Gastroesophageal sphincter (tissue), 4 donors: Measurements from ENCODE around the gene ACSS1. TPM values are rescaled to one million over a fixed set of nuclear protein-coding genes. Genes with fewer than 3 reads are reported as not detected.

Source experiments
- ATAC-seq: fragments of 150-250 bp; one replicate; pipeline ENCODE4 v1.9.1; 2016; ENCODE audit warnings: mild to moderate bottlenecking, moderate library complexity
- H3K27ac ChIP-seq, 4 donors: fragments of 200-600 bp; sonication (generic) in 3 of 4; 1 replicate in 3 of 4; 2 replicates in 1 of 4; pipeline ENCODE4 v1.5.1; 2016 to 2019
- H3K27me3 ChIP-seq: fragments of 200-600 bp; sonication (generic); one replicate; pipeline ENCODE4 v1.5.1; 2019
- H3K36me3 ChIP-seq, 2 donors: fragments of 200-600 bp; sonication (generic); one replicate each; pipeline ENCODE4 v1.5.1; 2019; ENCODE audit warnings: control low read depth in 1 of 2
- H3K4me1 ChIP-seq, 3 donors: fragments of 200-600 bp; sonication (generic); 1 replicate in 2 of 3; 2 replicates in 1 of 3; pipeline ENCODE4 v1.5.1; 2016 to 2019; ENCODE audit warnings: control low read depth in 2 of 3
- H3K4me3 ChIP-seq, 2 donors: fragments of 200-600 bp; sonication (generic); one replicate each; pipeline ENCODE4 v1.5.1; 2019; ENCODE audit warnings: mild to moderate bottlenecking in 1 of 2, moderate library complexity in 1 of 2
- H3K9me3 ChIP-seq, 3 donors: fragments of 200-600 bp; sonication (generic); one replicate each; pipeline ENCODE4 v1.5.1; 2017 to 2019; ENCODE audit warnings: control low read depth in 2 of 3
- EP300 ChIP-seq: sonication (generic); formaldehyde crosslinking; IDR thresholded peaks from one replicate; pipeline ENCODE4 v1.6.1; 2017; ENCODE audit warnings: antibody characterized with exemption, mild to moderate bottlenecking
- POLR2A ChIP-seq, 2 donors: fragments of 450-650 bp; IDR thresholded peaks; one replicate each; pipeline ENCODE4 v1.6.1; 2017; ENCODE audit warnings: antibody characterized with exemption in 2 of 2, mild to moderate bottlenecking in 2 of 2, moderate library complexity in 1 of 2
- POLR2AphosphoS5 ChIP-seq: sonication (generic); formaldehyde crosslinking; IDR thresholded peaks from one replicate; pipeline ENCODE4 v1.6.1; 2017; ENCODE audit warnings: antibody characterized with exemption
- WGBS, 2 donors: methylation state at CpG; one replicate each; pipeline ENCODE4 v1.1.5; 2018; ENCODE audit warnings: low coverage in 1 of 2; 5-methylcytosine and 5-hydroxymethylcytosine counted together
- total RNA-seq, 4 donors: library from RNA; depleted of rRNA; stranded (reverse); fragments of >200 nt; gene quantifications; one replicate each; pipeline ENCODE4 v1.1.0, GENCODE V29; 2016
- TF ChIP-seq, protein P1 (sequence below), 4 experiments: fragments of 200-600 bp in 2 of 4; fragments of 450-650 bp in 2 of 4; sonication (generic) in 1 of 4; IDR thresholded peaks; one replicate each; pipeline ENCODE4 v1.5.1; 2017 to 2019; ENCODE audit warnings: antibody characterized with exemption in 4 of 4, mild to moderate bottlenecking in 2 of 4, moderate library complexity in 2 of 4

ACSS1 gene
- 100 to 1,000 TPM in 1 of 4 donors, 10 to 100 TPM in 3; 44.7 to 105 (median 61.6) TPM for total RNA-seq

DNA sequence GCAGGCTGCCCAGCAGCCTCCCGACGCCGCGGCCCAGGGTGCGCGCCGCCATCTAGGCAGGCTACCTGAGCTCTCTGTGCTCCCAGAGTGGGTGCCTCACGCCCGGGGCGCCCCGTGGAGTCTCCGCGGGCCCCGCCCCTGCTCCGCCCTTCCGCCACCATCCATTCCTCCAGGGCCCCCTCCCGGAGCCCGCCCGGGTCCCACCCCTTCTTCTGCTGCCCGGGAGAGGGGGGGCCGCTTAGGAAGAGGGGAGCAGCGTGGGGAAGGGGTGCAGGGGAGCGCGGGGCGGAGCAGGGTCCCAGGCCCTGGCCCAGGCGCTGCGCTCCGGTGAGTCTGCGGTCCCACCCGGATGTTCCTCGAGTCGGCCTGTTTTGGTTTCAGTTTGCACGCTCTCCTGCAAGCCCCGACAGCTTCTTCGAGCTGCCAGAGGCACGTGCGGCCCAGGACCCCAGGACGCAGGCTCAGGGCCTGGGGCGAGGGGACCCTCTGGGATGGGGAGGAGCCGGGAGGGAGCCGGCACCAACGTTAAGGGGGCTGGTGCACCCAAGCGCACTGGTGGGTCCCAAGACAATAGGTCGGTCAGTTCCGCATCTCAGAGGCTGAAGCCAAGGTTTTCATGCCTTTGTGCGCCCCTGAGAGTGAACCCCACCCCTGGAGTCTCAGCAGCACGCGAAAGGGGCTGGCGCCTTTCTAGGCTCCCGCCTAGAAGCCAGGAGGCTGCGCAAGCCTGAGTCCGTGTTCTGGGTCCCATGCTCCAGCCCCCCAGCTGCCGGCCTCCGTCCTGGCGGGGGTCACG, at the start of gene ACSS1:
Gene ACSS1, minus strand, starts transcription at position 89 of the 796 bp plus-strand sequence. Its CDS starts 37 bp downstream, at position 52.
- Histone ChIP-seq H3K4me1 (peaks cover 7 to 54% (median 42%) of the 10 kb centered on the region in 3 donors), H3K27ac (peak within 1 kb of the TSS; percentile 83 to 97 (median 96)), H3K9me3 (no peaks in the 10 kb centered on the region), H3K4me3 (peak within 1 kb of the TSS; percentile 77 to 83), H3K36me3 (no peaks in the 10 kb centered on the region), H3K27me3 (no peaks in the 10 kb centered on the region)
- 0% methylated on average over 6 of the region's 56 CpGs; no CpG with 5 or more reads in 1 of the 2 donors for WGBS, 2 donors
- TF ChIP-seq POLR2AphosphoS5 (no peak), EP300 (no peak), POLR2A (IDR thresholded peaks at IDR 0.05) (peak; percentile 26 to 47)
- ATAC-seq, result peak; percentile 58

DNA sequence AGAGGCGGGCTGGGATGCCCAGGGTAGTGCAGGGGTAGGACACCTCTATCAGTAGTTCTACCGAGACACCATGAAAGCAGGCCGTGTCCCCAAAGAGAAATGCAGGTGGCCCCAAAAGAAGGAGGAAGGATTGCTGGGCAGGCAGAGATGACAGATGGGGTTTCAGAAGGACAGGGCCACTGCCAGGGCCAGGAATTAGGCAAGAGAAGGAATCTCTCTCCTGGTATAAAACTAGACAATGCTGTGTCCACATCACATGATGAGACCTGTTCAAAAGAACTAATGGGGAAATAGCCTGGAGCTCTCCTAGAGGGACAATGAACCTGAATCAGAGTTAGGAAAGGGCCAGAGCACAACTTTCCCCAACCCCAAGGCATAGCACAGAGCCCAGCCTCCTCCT, 45.6 kb upstream of the ACSS1 start:
- TF ChIP-seq POLR2A (IDR thresholded peaks at IDR 0.05) (no peak), POLR2AphosphoS5 (no peak), EP300 (no peak)
- TF ChIP-seq, protein P1, sequence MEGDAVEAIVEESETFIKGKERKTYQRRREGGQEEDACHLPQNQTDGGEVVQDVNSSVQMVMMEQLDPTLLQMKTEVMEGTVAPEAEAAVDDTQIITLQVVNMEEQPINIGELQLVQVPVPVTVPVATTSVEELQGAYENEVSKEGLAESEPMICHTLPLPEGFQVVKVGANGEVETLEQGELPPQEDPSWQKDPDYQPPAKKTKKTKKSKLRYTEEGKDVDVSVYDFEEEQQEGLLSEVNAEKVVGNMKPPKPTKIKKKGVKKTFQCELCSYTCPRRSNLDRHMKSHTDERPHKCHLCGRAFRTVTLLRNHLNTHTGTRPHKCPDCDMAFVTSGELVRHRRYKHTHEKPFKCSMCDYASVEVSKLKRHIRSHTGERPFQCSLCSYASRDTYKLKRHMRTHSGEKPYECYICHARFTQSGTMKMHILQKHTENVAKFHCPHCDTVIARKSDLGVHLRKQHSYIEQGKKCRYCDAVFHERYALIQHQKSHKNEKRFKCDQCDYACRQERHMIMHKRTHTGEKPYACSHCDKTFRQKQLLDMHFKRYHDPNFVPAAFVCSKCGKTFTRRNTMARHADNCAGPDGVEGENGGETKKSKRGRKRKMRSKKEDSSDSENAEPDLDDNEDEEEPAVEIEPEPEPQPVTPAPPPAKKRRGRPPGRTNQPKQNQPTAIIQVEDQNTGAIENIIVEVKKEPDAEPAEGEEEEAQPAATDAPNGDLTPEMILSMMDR (IDR thresholded peaks at IDR 0.05), result no peak
- H3K9me3 ChIP-seq, result no peaks in the 10 kb centered on the region
- WGBS, 2 donors, result no CpG with 5 or more reads among the region's 3 CpGs
- H3K4me3 ChIP-seq, result no peak overlapping the region
- H3K27ac ChIP-seq, result no peak overlapping the region
- H3K27me3 ChIP-seq, result peaks cover 33% of the 10 kb centered on the region
- no peaks in the 10 kb centered on the region for H3K36me3 ChIP-seq
- ATAC-seq, result no peak
- H3K4me1 ChIP-seq, result no peaks in the 10 kb centered on the region

DNA sequence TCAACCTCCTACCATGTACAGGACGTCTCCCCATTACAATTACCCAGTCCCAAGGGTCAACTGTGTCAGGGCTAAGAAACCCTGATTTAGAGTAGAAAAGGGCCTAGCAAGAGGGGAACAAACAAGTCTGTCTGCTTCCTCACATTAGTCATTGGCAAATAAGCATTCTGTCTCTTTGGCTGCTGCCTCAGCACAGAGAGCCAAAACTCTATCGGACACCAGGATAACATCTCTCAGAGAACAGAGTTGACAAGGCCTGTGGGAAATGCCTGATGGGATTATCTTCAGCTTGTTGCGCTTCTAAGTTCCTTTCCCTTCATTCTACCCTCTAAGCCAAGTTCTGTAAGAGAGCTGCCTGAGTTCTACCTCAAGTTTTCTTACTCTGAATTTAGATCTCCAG, 43.0 kb upstream of the ACSS1 start:
- Histone ChIP-seq H3K9me3 (no peaks in the 10 kb centered on the region), H3K36me3 (no peaks in the 10 kb centered on the region), H3K4me1 (no peaks in the 10 kb centered on the region), H3K27me3 (peaks cover 33% of the 10 kb centered on the region), H3K4me3 (no peak overlapping the region), H3K27ac (no peak overlapping the region)
- WGBS, 2 donors, result 65 to 100% methylated on average over 1 to 3 of the region's 3 CpGs
- no peak for TF ChIP-seq EP300
- TF ChIP-seq POLR2A (IDR thresholded peaks at IDR 0.05), result no peak
- TF ChIP-seq, protein P1 (IDR thresholded peaks at IDR 0.05), result no peak
- no peak for TF ChIP-seq POLR2AphosphoS5
- ATAC-seq, result no peak

DNA sequence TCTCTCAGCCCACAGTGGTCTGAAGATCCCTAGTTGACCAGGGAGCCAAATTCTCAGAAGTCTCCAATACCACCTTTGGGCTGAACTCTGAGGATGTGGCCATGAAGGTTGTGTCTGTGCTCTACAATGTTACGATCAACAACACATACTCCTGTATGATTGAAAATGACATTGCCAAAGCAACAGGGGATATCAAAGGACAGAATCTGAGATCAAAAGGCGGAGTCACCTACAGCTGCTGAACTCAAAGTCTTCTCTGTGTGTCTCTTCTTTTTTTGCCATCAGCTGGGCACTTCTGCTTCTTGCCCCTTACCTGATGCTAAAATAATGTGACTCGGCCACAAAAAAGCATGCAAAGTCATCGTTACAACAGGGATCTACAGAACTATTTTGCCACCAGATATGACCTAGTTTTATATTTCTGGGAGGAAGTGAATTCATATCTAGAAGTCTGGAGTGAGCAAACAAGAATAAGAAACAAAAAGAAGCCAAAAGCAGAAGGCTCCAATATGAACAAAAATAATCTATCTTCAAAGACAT, 41.7 kb upstream of the ACSS1 start:
- peaks cover 21% of the 10 kb centered on the region for H3K27me3 ChIP-seq
- no peaks in the 10 kb centered on the region for H3K4me1 ChIP-seq
- H3K9me3 ChIP-seq, result no peaks in the 10 kb centered on the region
- 82 to 94% methylated on average over 3 to 4 of the region's 4 CpGs for WGBS, 2 donors
- no peak overlapping the region for H3K27ac ChIP-seq
- no peak for ATAC-seq
- no peaks in the 10 kb centered on the region for H3K36me3 ChIP-seq
- H3K4me3 ChIP-seq, result no peak overlapping the region
- TF ChIP-seq EP300, result no peak
- no peak for TF ChIP-seq POLR2AphosphoS5
- TF ChIP-seq POLR2A (IDR thresholded peaks at IDR 0.05), result no peak
- TF ChIP-seq, protein P1 (IDR thresholded peaks at IDR 0.05), result no peak

DNA sequence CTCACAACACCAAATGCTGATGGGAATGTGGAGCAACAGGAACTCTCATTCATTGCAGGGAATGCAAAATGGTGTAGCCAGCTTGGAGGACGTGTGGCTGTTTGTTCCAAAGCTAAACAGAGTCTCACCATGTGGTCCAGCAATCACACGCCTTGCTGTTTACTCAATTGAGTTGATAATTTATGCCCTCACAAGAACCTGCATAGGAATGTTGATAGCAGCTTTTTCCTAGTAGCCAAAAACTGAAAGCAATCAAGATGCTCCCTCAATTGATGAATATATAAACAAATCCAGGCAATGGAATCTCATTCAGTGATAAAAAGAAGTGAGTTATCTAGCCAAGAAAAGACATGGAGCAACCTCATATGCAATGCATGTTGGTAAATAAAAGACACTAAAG, 39.6 kb upstream of the ACSS1 start:
- Histone ChIP-seq H3K9me3 (no peaks in the 10 kb centered on the region), H3K4me3 (no peak overlapping the region), H3K27me3 (peaks cover 2% of the 10 kb centered on the region), H3K4me1 (no peaks in the 10 kb centered on the region), H3K36me3 (no peaks in the 10 kb centered on the region), H3K27ac (no peak overlapping the region)
- ATAC-seq, result no peak
- TF ChIP-seq EP300 (no peak), POLR2AphosphoS5 (no peak), POLR2A (IDR thresholded peaks at IDR 0.05) (no peak)
- TF ChIP-seq, protein P1 (IDR thresholded peaks at IDR 0.05), result no peak
- WGBS, 2 donors, result 0 to 8% methylated on average over 2 of the region's 2 CpGs
